IMR-90 (cell line): ENCODE data around the gene CENPF. TPM values are rescaled to one million over a fixed set of nuclear protein-coding genes. Genes with fewer than 3 reads are reported as not detected.

Source experiments
- ATAC-seq: fragments of 200-7000 bp; cut with Tn5 transposase; 2 replicates; pipeline ENCODE4 v1.9.1; 2020; ENCODE audit warnings: low read depth, mild to moderate bottlenecking, moderate library complexity
- BruUV-seq: library from RNA; stranded (reverse); fragments of 400-500 nt; replicated peaks from 2 replicates; lab custom pipeline; 2021; lab: Mats Ljungman, UMichigan
- CTCF ChIA-PET: fragments of 300-600 bp; formaldehyde crosslinking; extraction: SDS; loops from one replicate; lab custom pipeline; 2021; ENCODE audit warnings: antibody characterized with exemption; lab: Yijun Ruan, JAX
- POLR2A ChIA-PET: fragments of 300-600 bp; sonication (Branson Sonifier 250); formaldehyde crosslinking; loops from one replicate; lab custom pipeline; 2022; ENCODE audit warnings: antibody characterized with exemption; ENCODE audit not compliant: unreplicated experiment; lab: Charles Lee
- DNase-seq: peaks from one replicate; pipeline ENCODE4 v3.0.0; 2013
- H2AFZ ChIP-seq: replicated peaks from 2 replicates; pipeline ENCODE3; 2013; ENCODE audit warnings: low read length, mild to moderate bottlenecking; ENCODE audit not compliant: poor library complexity
- H2AK5ac ChIP-seq: 2 replicates; pipeline ENCODE4 v1.6.1; 2013; ENCODE audit warnings: low read depth, low read length, inconsistent platforms
- H2AK9ac ChIP-seq: replicated peaks from 2 replicates; pipeline ENCODE3; 2013; ENCODE audit warnings: mild to moderate bottlenecking, low read depth, low read length, moderate library complexity; ENCODE audit not compliant: poor library complexity
- H2BK120ac ChIP-seq: 2 replicates; pipeline ENCODE4 v1.6.1; 2013; ENCODE audit warnings: low read depth, low read length, inconsistent platforms
- H2BK15ac ChIP-seq: 3 replicates; pipeline ENCODE4 v1.6.1; 2013; ENCODE audit warnings: low read depth, low read length, inconsistent platforms
- H2BK20ac ChIP-seq: 2 replicates; pipeline ENCODE4 v1.6.1; 2013; ENCODE audit warnings: low read depth, mild to moderate bottlenecking, inconsistent platforms, low read length, moderate library complexity
- H2BK5ac ChIP-seq: 2 replicates; pipeline ENCODE4 v1.6.1; 2013; ENCODE audit warnings: mild to moderate bottlenecking, low read depth, low read length, inconsistent platforms; ENCODE audit not compliant: poor library complexity, severe bottlenecking
- H3K14ac ChIP-seq: replicated peaks from 2 replicates; pipeline ENCODE4 v1.6.1; 2013; ENCODE audit warnings: low read depth, low read length, inconsistent platforms
- H3K18ac ChIP-seq: 2 replicates; pipeline ENCODE4 v1.6.1; 2013; ENCODE audit warnings: low read depth, low read length, control low read depth
- H3K23ac ChIP-seq: 2 replicates; pipeline ENCODE4 v1.6.1; 2013; ENCODE audit warnings: low read depth, low read length, inconsistent platforms
- H3K27ac ChIP-seq: 2 replicates; pipeline ENCODE4 v1.5.1; 2013; ENCODE audit warnings: mild to moderate bottlenecking, control low read depth, low read length; ENCODE audit not compliant: insufficient read depth
- H3K27me3 ChIP-seq: 2 replicates; pipeline ENCODE4 v1.6.1; 2013; ENCODE audit warnings: low read length; ENCODE audit not compliant: control insufficient read depth, insufficient read depth
- H3K36me3 ChIP-seq: 2 replicates; pipeline ENCODE4 v1.6.1; 2013; ENCODE audit warnings: low read length, mixed read lengths; ENCODE audit not compliant: control insufficient read depth, insufficient read depth
- H3K4ac ChIP-seq: 2 replicates; pipeline ENCODE4 v1.6.1; 2013; ENCODE audit warnings: low read depth, low read length, inconsistent platforms
- H3K4me1 ChIP-seq: 2 replicates; pipeline ENCODE4 v1.6.1; 2013; ENCODE audit warnings: low read length, mixed read lengths; ENCODE audit not compliant: control insufficient read depth, insufficient read depth
- H3K4me2 ChIP-seq: 2 replicates; pipeline ENCODE4 v1.6.1; 2013; ENCODE audit warnings: low read depth, mild to moderate bottlenecking, control low read depth, low read length, moderate library complexity
- H3K4me3 ChIP-seq: 2 replicates; pipeline ENCODE4 v1.5.1; 2013; ENCODE audit warnings: low read depth, mild to moderate bottlenecking, control low read depth, low read length, moderate library complexity; ENCODE audit not compliant: insufficient read depth
- H3K56ac ChIP-seq: 2 replicates; pipeline ENCODE4 v1.6.1; 2013; ENCODE audit warnings: low read length, inconsistent platforms; ENCODE audit not compliant: insufficient read depth; ENCODE audit errors: extremely low read depth
- H3K79me1 ChIP-seq, 2 experiments: 2 replicates each; pipeline ENCODE4 v1.6.1; 2013; ENCODE audit warnings: low read length in 2 of 2, inconsistent platforms in 1 of 2, low read depth in 1 of 2
- H3K9ac ChIP-seq: 2 replicates; pipeline ENCODE4 v1.6.1; 2013; ENCODE audit warnings: low read depth, low read length, control low read depth
- H3K9me1 ChIP-seq: 2 replicates; pipeline ENCODE4 v1.6.1; 2013; ENCODE audit warnings: low read length, inconsistent platforms; ENCODE audit not compliant: insufficient read depth
- H3K9me3 ChIP-seq: 2 replicates; pipeline ENCODE4 v1.6.1; 2013; ENCODE audit warnings: low read length; ENCODE audit not compliant: control insufficient read depth, insufficient read depth
- H4K20me1 ChIP-seq: 2 replicates; pipeline ENCODE4 v1.6.1; 2013; ENCODE audit warnings: low read length, inconsistent platforms; ENCODE audit not compliant: insufficient read depth
- H4K5ac ChIP-seq: 2 replicates; pipeline ENCODE4 v1.6.1; 2013; ENCODE audit warnings: mild to moderate bottlenecking, low read depth, low read length, control low read depth
- H4K8ac ChIP-seq, 2 experiments: 2 replicates each; pipeline ENCODE4 v1.6.1; 2013; ENCODE audit warnings: low read depth in 2 of 2, low read length in 2 of 2, control low read depth in 1 of 2, inconsistent platforms in 1 of 2
- H4K91ac ChIP-seq: 2 replicates; pipeline ENCODE4 v1.6.1; 2013; ENCODE audit warnings: low read depth, low read length, inconsistent platforms; ENCODE audit not compliant: insufficient read depth
- BHLHE40 ChIP-seq: fragments of 150-350 bp; IDR thresholded peaks from 2 replicates; pipeline ENCODE4 v1.6.1; 2016; ENCODE audit warnings: mild to moderate bottlenecking, low read depth, low read length
- MAZ ChIP-seq: IDR thresholded peaks from 2 replicates; pipeline ENCODE4 v1.6.1; 2012; ENCODE audit warnings: low read depth, mild to moderate bottlenecking, low read length, improper control_type of control experiment, moderate library complexity, borderline replicate concordance
- MXI1 ChIP-seq: IDR thresholded peaks from 2 replicates; pipeline ENCODE4 v1.6.1; 2012; ENCODE audit warnings: low read depth, mild to moderate bottlenecking, low read length, moderate library complexity, borderline replicate concordance
- POLR2A ChIP-seq: IDR thresholded peaks from 2 replicates; pipeline ENCODE4 v1.6.1; 2012; ENCODE audit warnings: mild to moderate bottlenecking, low read depth, low read length
- dilution Hi-C: fragments of 300-500 bp; cut with HindIII; formaldehyde crosslinking; loops from one replicate; pipeline ENCODE4 v1.14.3; 2018; ENCODE audit warnings: low sequenced_read_pairs; ENCODE audit not compliant: unreplicated experiment
- in situ Hi-C: fragments of 300-500 bp; cut with MboI; formaldehyde crosslinking; loops from 3 replicates; pipeline ENCODE4 v1.14.3; 2019; ENCODE audit warnings: low sequenced_read_pairs, inconsistent platforms, mixed read lengths
- intact Hi-C: fragments of 100-400 bp; cut with micrococcal nuclease; formaldehyde crosslinking; loops from 2 replicates; pipeline ENCODE4 v1.10.0; 2022
- polyA plus RNA-seq, 3 experiments: library from polyadenylated mRNA; depleted of rRNA; stranded (reverse); fragments of >200 nt; gene quantifications; 2 replicates each; pipeline ENCODE4 v1.2.3, GENCODE V29; 2012; ENCODE audit warnings: low replicate concordance in 1 of 3
- total RNA-seq: library from RNA; depleted of rRNA; stranded (reverse); fragments of >200 nt; gene quantifications from 2 replicates; pipeline ENCODE4 v1.2.3, GENCODE V29; 2012

CENPF gene
- total and polyA plus RNA-seq, 2 of the 4 experiments (the other 2 are of a cell fraction) = 20.9 to 51.8 TPM

DNA sequence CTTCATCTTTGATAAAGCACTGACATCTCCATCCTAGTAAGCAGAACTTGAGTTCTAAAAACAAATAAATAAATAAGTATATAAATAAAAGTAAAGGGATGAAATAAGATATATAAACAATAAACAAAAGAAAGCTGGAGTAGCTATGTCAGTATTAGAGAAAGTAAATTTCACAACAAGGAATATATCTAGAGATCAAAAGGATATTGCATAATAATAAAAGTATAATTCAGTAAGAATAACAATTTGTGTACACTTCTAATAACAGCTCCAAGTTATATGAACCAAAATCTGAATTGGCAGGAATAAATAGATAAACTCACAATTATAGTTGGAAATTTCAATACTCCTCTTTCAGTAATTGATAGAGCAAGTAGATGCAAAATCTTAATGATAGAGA, 9.8 kb upstream of the CENPF start:
- no peak overlapping the region for H2BK5ac ChIP-seq
- no peaks in the 10 kb centered on the region for H3K79me1 ChIP-seq
- no peak overlapping the region for H2BK20ac ChIP-seq
- no peaks in the 10 kb centered on the region for H3K9me1 ChIP-seq
- in situ Hi-C loops (no loop called here), dilution Hi-C loops (no loop called here), intact Hi-C loops (no loop called here)
- H3K23ac ChIP-seq = no peak overlapping the region
- H4K5ac ChIP-seq = no peak overlapping the region
- ChIA-PET CTCF (interaction anchor here (0.7 to 1.7 kb wide), 5 partner anchors 9 to 265 kb away, joined by 3 to 7 read pairs (median 3); no protein-coding TSS in a partner anchor), POLR2A (no interaction called here)
- no peak overlapping the region for H3K27ac ChIP-seq
- no peak overlapping the region for H3K56ac ChIP-seq
- H4K91ac ChIP-seq = no peak overlapping the region
- H3K4ac ChIP-seq = no peak overlapping the region
- DNase-seq = no peak
- no peaks in the 10 kb centered on the region for H3K4me1 ChIP-seq
- no TSS peak for BruUV-seq
- H2BK15ac ChIP-seq = no peak overlapping the region
- H2AK9ac ChIP-seq = no peak overlapping the region
- TF ChIP-seq MXI1 = no peak
- no peak for TF ChIP-seq POLR2A
- no peak for TF ChIP-seq BHLHE40
- no peak for TF ChIP-seq MAZ
- H3K9ac ChIP-seq = no peak overlapping the region
- ATAC-seq = no peak
- no peak overlapping the region for H3K14ac ChIP-seq
- no peak overlapping the region for H4K8ac ChIP-seq
- H3K27me3 ChIP-seq = no peaks in the 10 kb centered on the region; the same call in 1 of the 2 replicates
- H3K4me3 ChIP-seq = no peak overlapping the region
- H2AFZ ChIP-seq = no peak overlapping the region
- no peak overlapping the region for H2AK5ac ChIP-seq
- H4K20me1 ChIP-seq = no peaks in the 10 kb centered on the region
- H3K4me2 ChIP-seq = no peak overlapping the region
- no peak overlapping the region for H2BK120ac ChIP-seq
- H3K18ac ChIP-seq = no peak overlapping the region
- H3K9me3 ChIP-seq = no peaks in the 10 kb centered on the region
- no peaks in the 10 kb centered on the region for H3K36me3 ChIP-seq
